ENCODE results near the gene ZDHHC11B. TPM values are rescaled to one million over a fixed set of nuclear protein-coding genes. Genes with fewer than 3 reads are reported as not detected.
"Not testable (repeated sequence)": the region's sequence is repeated elsewhere in the genome, so short reads cannot be mapped to it uniquely, and the experiment has no call there.

Gene ZDHHC11B
- total and polyA plus RNA-seq, 8 donors = 0.93 to 42.4 (median 8.6) TPM

DNA sequence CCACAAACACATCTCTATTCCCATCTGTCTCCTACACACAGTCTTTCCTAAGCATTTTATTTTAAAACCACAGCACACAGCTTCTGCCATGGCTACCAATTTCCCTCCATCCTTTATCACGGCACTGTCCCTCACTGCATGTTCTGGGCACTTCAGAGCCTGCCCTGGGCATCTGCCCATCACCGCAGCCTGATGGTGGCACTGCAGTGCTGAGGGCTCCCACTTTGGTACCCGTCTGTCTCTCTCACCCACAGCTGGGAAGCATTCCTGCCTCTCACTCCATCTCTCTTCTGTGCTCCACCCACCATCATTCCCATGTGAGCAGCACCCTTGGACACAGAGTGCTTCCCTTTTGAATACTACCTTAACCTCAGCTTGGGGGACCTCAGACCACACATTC is 34.5 kb upstream of the ZDHHC11B start:
- Histone ChIP-seq H3K27me3 (no peaks in the 10 kb centered on the region), H3K4me3 (no peak overlapping the region), H3K27ac (no peak overlapping the region), H3K4me1 (no peaks in the 10 kb centered on the region), H3K9me3 (peaks cover 0 to 8% (median 6%) of the 10 kb centered on the region in 4 donors), H3K36me3 (peaks cover 0 to 24% (median 4%) of the 10 kb centered on the region in 4 donors)
- intact Hi-C loops (cut with DNase I; ENCODE audit: low total_unique reads) = no loop called here
- DNase-seq = no peak
- WGBS, 5 donors = 74 to 86% (median 85%) methylated on average over 3 of the region's 3 CpGs; no CpG with 5 or more reads in 1 of the 5 donors
- TF ChIP-seq POLR2AphosphoS5 (IDR thresholded peaks at IDR 0.05) = no peak
- no peak for TF ChIP-seq POLR2A (IDR thresholded peaks at IDR 0.05)
- no peak for TF ChIP-seq EP300 (IDR thresholded peaks at IDR 0.05)
- TF ChIP-seq, protein P1, sequence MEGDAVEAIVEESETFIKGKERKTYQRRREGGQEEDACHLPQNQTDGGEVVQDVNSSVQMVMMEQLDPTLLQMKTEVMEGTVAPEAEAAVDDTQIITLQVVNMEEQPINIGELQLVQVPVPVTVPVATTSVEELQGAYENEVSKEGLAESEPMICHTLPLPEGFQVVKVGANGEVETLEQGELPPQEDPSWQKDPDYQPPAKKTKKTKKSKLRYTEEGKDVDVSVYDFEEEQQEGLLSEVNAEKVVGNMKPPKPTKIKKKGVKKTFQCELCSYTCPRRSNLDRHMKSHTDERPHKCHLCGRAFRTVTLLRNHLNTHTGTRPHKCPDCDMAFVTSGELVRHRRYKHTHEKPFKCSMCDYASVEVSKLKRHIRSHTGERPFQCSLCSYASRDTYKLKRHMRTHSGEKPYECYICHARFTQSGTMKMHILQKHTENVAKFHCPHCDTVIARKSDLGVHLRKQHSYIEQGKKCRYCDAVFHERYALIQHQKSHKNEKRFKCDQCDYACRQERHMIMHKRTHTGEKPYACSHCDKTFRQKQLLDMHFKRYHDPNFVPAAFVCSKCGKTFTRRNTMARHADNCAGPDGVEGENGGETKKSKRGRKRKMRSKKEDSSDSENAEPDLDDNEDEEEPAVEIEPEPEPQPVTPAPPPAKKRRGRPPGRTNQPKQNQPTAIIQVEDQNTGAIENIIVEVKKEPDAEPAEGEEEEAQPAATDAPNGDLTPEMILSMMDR (IDR thresholded peaks at IDR 0.05) = no peak

DNA sequence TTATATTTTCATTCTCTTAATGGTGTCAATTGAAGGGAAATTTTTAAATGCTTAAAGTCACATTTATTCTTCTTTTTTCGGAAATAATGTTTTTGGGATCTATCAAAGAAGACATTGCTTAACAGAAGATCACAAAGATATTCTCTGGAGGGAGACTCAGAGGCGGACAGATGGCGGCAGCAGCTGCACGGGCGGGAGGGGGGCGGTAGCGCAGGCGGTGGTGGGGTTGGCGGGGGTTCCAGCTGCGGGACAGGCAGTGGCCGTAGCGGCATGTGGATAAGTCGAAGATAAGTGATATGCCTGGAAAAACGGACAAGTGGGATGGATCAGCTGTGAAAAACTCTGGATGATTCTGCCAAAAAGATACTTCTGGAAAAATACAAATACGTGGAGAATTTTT is 31.6 kb upstream of the ZDHHC11B start:
- no peaks in the 10 kb centered on the region for H3K4me1 ChIP-seq
- H3K9me3 ChIP-seq = peaks cover 0 to 8% (median 6%) of the 10 kb centered on the region in 4 donors
- 95 to 98% (median 96%) methylated on average over 15 of the region's 15 CpGs; no CpG with 5 or more reads in 1 of the 5 donors for WGBS, 5 donors
- TF ChIP-seq, protein P1 (IDR thresholded peaks at IDR 0.05) = no peak
- TF ChIP-seq POLR2AphosphoS5 (IDR thresholded peaks at IDR 0.05) = no peak
- TF ChIP-seq EP300 (IDR thresholded peaks at IDR 0.05) = no peak
- TF ChIP-seq POLR2A (IDR thresholded peaks at IDR 0.05) = no peak
- peaks cover 0 to 8% (median 0%) of the 10 kb centered on the region in 4 donors for H3K36me3 ChIP-seq
- H3K4me3 ChIP-seq = no peak overlapping the region
- no peak overlapping the region for H3K27ac ChIP-seq
- intact Hi-C loops (cut with DNase I; ENCODE audit: low total_unique reads) = no loop called here
- no peaks in the 10 kb centered on the region for H3K27me3 ChIP-seq
- DNase-seq = no peak

DNA sequence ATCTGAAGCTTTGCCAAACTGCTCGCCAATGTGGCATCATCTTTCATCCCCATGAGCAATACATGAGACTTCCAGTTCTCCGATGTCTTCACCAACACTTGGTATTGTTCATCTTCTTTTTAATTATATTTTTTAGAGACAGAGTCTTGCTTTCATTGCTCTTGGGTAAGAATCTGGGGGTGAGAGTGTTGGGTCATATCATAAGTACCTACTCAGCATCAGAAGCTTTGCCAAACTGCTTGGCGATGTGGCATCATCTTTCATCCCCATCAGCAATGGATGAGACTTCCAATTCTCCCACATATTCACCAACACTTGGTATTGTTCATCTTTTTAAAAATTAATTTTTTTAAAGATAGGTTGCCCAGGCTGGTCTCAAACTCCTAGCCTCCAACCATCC is 30.9 kb upstream of the ZDHHC11B start:
- intact Hi-C loops (cut with DNase I; ENCODE audit: low total_unique reads) = no loop called here
- H3K4me1 ChIP-seq = no peaks in the 10 kb centered on the region
- H3K27ac ChIP-seq = no peak overlapping the region
- no peaks in the 10 kb centered on the region for H3K27me3 ChIP-seq
- peaks cover 0 to 7% (median 0%) of the 10 kb centered on the region in 4 donors for H3K36me3 ChIP-seq
- no peak for DNase-seq
- TF ChIP-seq, protein P1 (IDR thresholded peaks at IDR 0.05) = no peak
- H3K4me3 ChIP-seq = no peak overlapping the region
- peaks cover 0 to 8% (median 6%) of the 10 kb centered on the region in 4 donors for H3K9me3 ChIP-seq
- WGBS, 5 donors = 94 to 96% (median 96%) methylated on average over 3 of the region's 3 CpGs; no CpG with 5 or more reads in 1 of the 5 donors

DNA sequence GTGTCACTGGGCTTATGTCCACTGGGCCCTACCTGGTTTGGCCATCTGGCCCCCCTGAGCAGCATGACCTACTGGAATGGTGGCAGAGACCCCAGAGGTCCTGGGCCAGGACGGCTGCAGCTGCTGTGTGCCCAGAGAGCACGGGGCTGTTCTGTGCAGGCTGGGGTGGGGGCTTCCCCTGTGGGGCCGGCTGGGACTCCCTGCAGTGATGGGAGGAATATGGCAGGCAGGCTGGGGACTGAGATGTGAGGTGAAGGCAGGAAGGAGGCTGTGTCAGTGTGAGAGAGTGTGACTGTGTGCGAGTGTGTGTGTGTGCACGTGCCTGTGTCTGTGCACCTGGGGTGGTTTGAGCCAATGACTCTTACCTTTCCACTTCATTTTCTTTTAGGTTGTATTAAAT is 29.0 kb upstream of the ZDHHC11B start:
- H3K4me1 ChIP-seq; H3K27me3 ChIP-seq; H3K36me3 ChIP-seq; H3K27ac ChIP-seq; H3K4me3 ChIP-seq; intact Hi-C loops (cut with DNase I; ENCODE audit: low total_unique reads); DNase-seq; H3K9me3 ChIP-seq: not testable (repeated sequence)
- 80 to 92% (median 90%) methylated on average over 4 to 5 of the region's 5 CpGs; no CpG with 5 or more reads in 1 of the 5 donors for WGBS, 5 donors

DNA sequence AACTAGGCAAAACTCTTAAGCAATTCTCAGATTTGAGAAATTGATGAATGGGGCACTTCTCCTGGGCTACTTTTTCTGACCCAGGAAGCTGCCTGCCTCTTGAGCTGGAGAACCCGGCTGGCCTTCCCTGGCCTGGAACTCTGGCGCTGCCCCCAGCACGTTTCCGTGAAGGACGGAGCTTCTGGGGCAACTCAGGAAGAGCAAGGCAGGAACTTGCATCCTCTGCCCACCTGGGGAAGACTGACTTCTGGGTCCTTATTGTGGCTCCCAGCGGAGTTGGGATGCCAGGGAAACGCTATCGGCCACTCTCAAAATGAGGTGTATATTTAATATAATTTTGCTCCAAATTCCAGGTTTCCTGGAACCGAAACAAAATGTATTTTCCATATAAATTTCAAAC is 26.9 kb upstream of the ZDHHC11B start:
- H3K27me3 ChIP-seq; H3K9me3 ChIP-seq; H3K4me3 ChIP-seq; intact Hi-C loops (cut with DNase I; ENCODE audit: low total_unique reads); H3K27ac ChIP-seq; H3K36me3 ChIP-seq; H3K4me1 ChIP-seq; DNase-seq: not testable (repeated sequence)
- WGBS, 5 donors = 71 to 79% (median 75%) methylated on average over 5 to 8 of the region's 9 CpGs

DNA sequence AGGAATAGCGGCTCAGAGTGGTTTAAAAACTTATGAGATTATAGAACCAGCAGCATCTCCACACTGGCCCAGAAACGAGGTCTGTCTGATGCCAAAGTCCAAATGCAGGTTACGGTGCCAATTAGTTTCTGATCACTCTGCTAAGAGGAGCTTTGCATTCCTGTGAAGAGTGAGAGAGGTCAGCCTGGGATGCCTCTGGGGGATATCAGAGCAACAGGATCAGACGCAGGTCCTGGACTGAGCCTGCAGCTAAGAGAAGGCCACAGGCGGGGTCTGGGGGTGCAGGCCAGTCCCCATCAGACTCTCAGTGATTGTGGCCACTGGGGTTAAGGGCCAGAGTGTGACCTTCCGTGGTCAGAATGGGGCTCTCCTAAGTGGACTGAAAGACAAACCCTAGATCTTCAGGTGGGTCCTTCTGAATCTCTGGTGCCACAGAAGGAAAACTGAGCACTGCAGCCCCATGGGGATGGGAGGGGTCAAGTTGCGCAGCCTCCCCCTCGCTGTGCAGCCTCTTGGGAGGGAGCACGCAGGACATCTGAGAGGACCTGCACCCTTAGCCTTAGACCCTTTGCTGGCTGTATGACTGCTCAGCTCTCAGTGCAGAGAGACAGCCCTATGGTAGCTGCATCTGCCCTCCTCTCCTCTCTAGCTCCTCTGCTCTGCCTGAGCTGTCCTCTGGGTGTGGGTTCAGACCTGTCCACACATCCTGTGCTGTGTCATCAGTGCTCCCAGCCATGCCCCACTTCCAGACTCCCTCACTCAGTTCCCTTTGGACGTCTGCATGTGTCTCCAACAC is 23.4 kb upstream of the ZDHHC11B start:
- H3K4me3 ChIP-seq; DNase-seq; H3K36me3 ChIP-seq; H3K27me3 ChIP-seq; H3K4me1 ChIP-seq; H3K27ac ChIP-seq; intact Hi-C loops (cut with DNase I; ENCODE audit: low total_unique reads): not testable (repeated sequence)
- 72 to 90% (median 82%) methylated on average over 3 to 6 of the region's 10 CpGs for WGBS, 5 donors
- H3K9me3 ChIP-seq = peaks cover 0 to 12% (median 9%) of the 10 kb centered on the region in 4 donors

All from stomach (tissue), 9 donors.